Measurements from ENCODE around the gene ZNF552.
"Not testable (repeated sequence)": the region's sequence is repeated elsewhere in the genome, so short reads cannot be mapped to it uniquely, and the experiment has no call there.

The ZNF552 gene

GRCh38 chr19:57814505-57815246 lies at the start of gene ZNF552:
ZNF552 (minus strand) TSS chr19:57814913; CDS start chr19:57814743, 170 bp downstream.
- peak; percentile 59 for DNase-seq

DNA sequence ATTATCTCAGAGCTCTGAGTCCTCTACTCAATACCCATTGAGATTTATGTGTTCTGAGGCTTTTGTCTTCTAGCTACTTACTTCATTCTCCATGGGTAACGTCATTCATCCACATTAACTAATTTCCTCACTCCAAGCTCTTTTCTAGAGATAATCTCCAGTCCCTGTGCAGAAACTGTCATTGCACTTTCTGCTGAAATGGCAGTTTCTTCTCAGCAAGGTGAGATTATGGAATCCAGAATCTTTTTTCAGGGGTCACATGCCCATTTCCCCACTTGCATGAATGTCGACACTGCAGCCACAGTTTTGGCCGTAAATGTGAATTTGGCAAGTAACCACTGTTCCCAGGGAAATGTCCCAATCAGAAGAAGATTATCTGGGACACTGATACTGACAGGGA lies 47.6 kb upstream of the ZNF552 start:
- DNase-seq, result not testable (repeated sequence)

DNA sequence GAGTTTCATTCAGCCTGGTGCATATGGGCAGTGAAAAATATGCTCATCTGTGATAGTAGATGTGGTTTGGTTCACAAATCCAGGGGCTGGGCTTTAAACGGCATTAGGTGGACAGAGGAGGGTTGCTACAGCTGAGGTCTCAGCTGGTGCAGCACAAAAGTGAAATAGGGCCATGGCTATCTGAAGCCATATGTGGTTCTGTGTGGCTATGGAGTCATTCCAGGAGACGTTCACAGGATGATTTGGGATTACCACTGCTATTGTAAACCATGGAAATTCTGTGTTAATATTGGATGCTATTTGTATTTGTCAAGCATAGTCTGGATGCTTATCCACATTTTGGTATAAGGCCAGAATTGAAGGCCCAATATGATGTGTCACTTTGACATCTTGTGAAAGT lies 39.4 kb upstream of the ZNF552 start:
- DNase-seq, result not testable (repeated sequence)

- not testable (repeated sequence) for DNase-seq
Observed at GRCh38 chr19:57851812-57852603, 37.3 kb upstream of the ZNF552 start.

DNA sequence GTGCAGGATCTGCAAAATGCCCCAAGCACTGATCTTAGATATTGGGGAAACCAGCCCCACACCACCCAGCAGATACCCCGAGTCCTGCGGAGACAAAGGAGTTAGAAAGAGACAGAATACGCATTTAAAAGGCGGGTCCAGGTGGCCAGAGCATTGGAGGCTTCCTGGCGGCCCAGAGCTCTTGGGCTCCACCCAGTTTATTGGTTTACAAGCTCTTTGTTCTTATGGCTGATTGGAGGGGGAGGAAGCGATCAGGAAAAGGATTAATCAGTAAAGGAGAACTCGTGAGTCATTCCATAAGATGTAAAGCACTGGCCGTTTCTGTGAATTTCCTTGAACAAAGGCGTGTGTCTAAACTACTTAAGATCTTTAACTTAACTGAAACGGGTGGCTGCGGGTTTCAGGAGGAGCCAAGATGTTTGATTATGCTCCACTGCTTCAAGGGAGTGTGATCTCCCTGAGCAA lies 35.9 kb upstream of the ZNF552 start:
- DNase-seq, result no peak

DNA sequence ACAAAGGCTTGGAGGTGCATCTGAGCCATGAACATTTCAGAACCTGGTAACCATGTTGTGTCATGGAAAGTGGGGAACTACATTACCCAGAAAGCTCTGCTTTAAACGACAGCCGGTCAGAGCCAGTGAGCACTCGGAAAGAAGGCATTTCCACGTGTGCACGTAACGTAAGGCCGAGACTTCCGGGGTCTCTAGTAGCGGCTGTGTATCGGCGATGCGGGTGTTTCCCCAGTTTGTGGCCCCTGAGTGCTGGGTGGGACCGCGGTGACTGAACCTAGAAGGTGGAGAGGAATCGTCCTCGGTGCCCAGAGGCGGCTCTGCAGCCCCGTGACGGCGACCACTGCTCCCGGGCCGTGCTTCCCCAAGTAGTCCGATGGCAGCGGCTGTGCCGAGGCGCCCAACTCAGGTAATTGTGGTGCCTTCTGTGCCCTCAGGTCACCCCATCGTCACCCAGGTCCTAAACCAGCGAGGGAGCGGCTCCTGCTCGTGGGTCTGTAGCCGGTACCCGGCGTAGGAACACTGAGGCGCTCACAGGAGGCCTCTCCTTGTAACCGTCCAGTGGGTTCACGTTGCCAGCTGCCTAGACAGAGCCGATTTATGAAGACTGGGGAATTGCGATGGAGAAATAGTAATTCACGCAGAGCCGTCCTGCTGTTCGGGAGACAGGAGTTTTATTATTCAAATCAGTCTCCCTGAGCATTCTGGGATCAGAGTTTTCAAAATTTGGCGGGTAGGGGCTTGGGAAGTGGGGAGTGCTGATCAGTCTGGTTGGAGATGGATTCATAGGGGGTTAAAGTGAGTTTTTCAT lies 35.2 kb upstream of the ZNF552 start, which contains the start of gene ZNF587:
Gene ZNF587 (plus strand): TSS at position 194 of the 808 bp plus-strand sequence. CDS start 180 bp downstream, at position 374.
- peak; percentile 43 for DNase-seq

DNA sequence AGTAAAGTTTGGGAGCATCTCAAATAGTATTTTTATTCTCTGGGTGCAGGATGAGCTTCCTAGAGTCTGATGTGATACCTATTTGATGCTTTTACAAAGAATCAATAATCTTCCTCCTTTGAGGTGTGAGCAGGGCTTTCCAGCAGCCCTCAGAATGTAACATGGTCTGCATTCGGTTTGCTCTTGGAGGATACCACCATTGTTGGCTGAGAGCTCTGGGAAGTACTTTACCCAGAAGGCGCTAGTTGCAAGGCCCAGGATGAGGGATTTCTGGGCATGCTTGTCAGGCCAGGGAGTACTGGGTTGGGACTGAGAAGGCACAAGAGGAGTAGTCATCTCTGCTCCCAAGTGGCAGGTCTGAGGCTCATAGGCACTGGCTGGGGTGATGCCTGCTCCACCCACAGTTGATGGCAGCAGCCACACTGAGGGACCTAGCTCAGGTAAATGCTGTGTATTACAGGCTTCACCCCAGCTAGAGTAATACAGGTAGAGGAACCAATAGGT lies 34.5 kb upstream of the ZNF552 start:
- not testable (repeated sequence) for DNase-seq

- not testable (repeated sequence) for DNase-seq
Observed at GRCh38 chr19:57847164-57847563, 32.5 kb upstream of the ZNF552 start.

- no peak for DNase-seq
Observed at GRCh38 chr19:57841122-57841763, 26.5 kb upstream of the ZNF552 start.

DNA sequence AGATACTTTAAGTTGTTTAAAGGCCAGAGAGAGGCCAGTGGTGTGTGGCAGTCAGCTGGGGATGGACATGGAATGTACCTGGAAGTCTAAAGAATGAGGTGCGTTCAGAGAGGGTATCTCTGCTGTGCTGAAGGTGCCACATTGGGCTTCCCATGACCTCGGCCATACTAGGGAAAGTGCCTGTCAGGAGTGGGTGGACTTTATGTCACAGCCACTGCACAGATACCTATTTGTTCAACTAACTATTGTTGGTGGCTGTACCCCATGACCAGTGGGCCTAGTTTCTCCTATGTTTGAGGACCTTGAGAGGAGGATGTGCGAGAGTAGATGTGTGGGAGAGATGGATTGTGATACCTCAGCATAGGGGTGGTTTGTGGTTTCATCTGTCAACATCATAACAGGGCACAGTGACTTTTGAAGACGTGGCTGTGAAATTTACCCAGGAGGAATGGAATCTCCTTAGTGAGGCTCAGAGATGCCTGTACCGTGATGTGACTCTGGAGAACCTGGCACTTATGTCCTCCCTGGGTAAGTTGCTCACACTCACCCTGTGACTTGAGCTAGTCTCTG lies 24.0 kb upstream of the ZNF552 start:
- DNase-seq, result not testable (repeated sequence)

DNA sequence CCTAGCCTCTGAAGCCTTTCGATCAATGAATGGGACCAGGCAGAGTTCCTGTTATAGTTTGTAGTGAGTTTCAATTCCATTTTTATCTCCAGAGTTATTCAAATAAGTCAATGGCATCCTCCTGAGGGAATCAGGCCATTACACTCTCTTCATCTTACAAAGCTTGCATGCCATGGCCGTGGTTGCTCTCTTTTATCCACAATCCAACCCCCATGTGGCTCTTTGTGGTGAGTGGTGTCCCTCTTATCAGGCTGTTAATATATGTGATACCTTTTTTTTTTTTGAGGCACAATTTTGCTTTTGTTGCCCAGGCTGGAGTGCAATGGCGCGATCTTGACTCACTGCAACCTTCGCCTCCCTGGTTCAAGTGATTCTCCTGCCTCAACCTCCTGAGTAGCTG lies 22.3 kb upstream of the ZNF552 start:
- not testable (repeated sequence) for DNase-seq

GRCh38 chr19:57830071-57830602 lies 15.4 kb upstream of the ZNF552 start, which contains the start of gene ZNF587B:
ZNF587B (plus strand) TSS chr19:57830299; CDS start chr19:57830529, 230 bp downstream.
- peak; percentile 22 for DNase-seq

GRCh38 chr19:57829316-57829715 lies 14.6 kb upstream of the ZNF552 start:
- no peak for DNase-seq

GRCh38 chr19:57825511-57825910 lies 10.8 kb upstream of the ZNF552 start:
- no peak for DNase-seq

GRCh38 chr19:57823608-57824007 lies 8.9 kb upstream of the ZNF552 start:
- DNase-seq, result not testable (repeated sequence)

- not testable (repeated sequence) for DNase-seq
Observed at GRCh38 chr19:57823155-57823554, 8.4 kb upstream of the ZNF552 start.

- not testable (repeated sequence) for DNase-seq
Observed at GRCh38 chr19:57821501-57821900, 6.8 kb upstream of the ZNF552 start.

GRCh38 chr19:57821095-57821494 lies 6.4 kb upstream of the ZNF552 start:
- not testable (repeated sequence) for DNase-seq

GRCh38 chr19:57820599-57820998 lies 5.9 kb upstream of the ZNF552 start:
- no peak for DNase-seq

DNA sequence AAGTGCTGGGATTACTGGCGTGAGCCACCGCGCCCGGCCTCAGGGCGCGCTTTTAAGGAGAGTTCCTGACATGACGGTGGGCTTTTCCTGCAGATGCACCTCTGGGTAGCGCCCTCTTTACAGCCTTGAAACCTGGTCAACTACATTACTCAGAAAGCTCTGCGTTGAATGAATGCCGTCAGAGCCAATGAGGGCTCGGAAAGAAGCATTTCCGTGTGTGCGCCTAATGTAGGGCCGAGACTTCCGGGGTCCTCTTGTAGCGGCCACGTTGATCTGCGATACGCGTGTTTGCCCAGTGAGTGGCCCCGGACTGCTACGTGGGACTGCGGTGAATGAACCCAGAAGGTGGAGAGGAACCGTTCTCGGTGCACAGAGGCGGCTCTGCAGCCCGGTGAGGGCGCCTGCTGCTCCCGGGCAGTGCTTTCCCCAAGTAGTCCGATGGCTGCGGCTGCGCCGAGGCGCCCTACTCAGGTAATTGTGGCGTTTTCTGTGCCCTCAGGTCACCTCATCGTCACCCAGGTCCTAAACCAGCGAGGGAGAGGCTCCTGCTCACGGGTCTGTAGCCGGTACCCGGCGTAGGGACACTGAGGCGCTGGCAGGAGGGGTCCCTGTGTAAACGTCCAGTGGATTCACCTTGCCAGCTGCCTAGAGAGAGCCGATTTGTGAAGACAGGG lies 4.9 kb upstream of the ZNF552 start:
- peak; percentile 62 for DNase-seq

DNA sequence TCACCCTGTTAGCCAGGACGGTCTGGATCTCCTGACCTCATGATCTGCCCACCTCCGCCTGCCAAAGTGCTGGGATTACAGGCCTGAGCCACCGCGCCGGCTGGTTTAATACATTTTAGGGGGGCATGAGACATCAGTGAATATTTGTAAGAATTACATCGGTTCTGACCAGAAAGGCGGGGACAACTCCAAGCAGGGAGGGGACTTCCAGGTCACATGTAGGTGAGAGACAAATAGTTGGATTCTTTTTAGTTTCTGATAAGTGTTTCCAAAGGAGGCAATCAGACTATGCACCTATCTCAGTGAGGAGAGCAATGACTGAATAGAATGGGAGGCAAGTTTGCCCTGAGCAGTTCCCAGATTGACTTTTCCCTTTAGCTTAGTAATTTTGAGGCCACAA lies 3.7 kb upstream of the ZNF552 start:
- no peak for DNase-seq

All from T1000 (cell line).